Endothelial cell of umbilical vein (primary cell): Measurements from ENCODE around the gene FOXS1.

Experiments used
- EZH2 ChIP-seq: IDR thresholded peaks from 2 replicates; pipeline ENCODE4 v1.6.1; 2012; ENCODE audit warnings: borderline replicate concordance, low read depth, mild to moderate bottlenecking, moderate library complexity, low read length, inconsistent platforms; ENCODE audit not compliant: severe bottlenecking
- JUN ChIP-seq: IDR thresholded peaks from 2 replicates; pipeline ENCODE4 v1.6.1; 2011; ENCODE audit warnings: borderline replicate concordance, low read depth; ENCODE audit not compliant: insufficient read length, insufficient read depth
- MAX ChIP-seq: IDR thresholded peaks from 2 replicates; pipeline ENCODE4 v1.6.1; 2011; ENCODE audit not compliant: insufficient read depth, insufficient read length
- POLR2A ChIP-seq: IDR thresholded peaks from 2 replicates; pipeline ENCODE4 v1.6.1; 2012; ENCODE audit warnings: low read depth, mild to moderate bottlenecking, control low read depth, low read length
- POLR2AphosphoS5 ChIP-seq: IDR thresholded peaks from 2 replicates; pipeline ENCODE4 v1.6.1; 2012; ENCODE audit warnings: low read depth, mild to moderate bottlenecking, control low read depth, low read length, moderate library complexity; ENCODE audit not compliant: insufficient read depth
- TF ChIP-seq, protein P1 (sequence below), 2 donors: IDR thresholded peaks; 1 replicate in 1 of 2; 2 replicates in 1 of 2; pipeline ENCODE4 v1.5.1; 2011; ENCODE audit warnings: low read length in 2 of 2, mild to moderate bottlenecking in 2 of 2, moderate library complexity in 2 of 2, control low read depth in 1 of 2, inconsistent platforms in 1 of 2, low read depth in 1 of 2; ENCODE audit not compliant: insufficient read depth in 1 of 2; ENCODE audit errors: extremely low read depth in 1 of 2

DNA sequence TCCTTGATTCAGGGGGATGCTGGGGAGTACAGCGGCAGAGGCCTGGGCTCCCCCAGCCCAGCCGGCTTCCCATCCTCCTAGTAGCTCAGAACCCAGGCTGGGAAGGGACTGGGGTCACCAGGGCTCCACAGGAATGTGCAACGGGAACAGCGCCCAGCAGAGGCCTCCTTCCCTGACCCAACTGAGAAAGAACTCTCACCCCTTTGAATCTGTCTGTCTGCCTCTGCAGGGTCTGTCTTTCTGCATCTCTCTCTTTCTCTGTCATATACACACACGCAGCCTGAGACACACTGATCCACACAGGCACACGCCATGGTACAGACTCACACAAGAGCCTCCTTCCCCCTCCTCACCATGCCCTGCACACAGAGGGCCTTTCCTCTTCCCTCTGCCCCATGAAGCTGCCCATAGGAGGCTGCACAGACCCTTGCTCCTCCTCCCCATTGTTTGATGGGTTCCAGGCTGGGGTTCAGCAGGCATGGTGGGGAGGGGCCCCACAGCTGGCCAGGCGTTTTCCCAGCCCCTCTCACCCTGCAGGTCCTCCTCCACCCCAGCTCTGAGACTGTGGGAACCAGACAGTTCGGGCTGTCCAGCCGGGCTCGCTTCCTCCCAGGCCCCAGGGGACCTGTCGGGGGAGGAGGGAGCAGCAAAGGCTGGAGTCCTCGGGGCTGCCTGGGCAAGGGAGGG is 2.8 kb downstream of the FOXS1 start:
- TF ChIP-seq, protein P1, sequence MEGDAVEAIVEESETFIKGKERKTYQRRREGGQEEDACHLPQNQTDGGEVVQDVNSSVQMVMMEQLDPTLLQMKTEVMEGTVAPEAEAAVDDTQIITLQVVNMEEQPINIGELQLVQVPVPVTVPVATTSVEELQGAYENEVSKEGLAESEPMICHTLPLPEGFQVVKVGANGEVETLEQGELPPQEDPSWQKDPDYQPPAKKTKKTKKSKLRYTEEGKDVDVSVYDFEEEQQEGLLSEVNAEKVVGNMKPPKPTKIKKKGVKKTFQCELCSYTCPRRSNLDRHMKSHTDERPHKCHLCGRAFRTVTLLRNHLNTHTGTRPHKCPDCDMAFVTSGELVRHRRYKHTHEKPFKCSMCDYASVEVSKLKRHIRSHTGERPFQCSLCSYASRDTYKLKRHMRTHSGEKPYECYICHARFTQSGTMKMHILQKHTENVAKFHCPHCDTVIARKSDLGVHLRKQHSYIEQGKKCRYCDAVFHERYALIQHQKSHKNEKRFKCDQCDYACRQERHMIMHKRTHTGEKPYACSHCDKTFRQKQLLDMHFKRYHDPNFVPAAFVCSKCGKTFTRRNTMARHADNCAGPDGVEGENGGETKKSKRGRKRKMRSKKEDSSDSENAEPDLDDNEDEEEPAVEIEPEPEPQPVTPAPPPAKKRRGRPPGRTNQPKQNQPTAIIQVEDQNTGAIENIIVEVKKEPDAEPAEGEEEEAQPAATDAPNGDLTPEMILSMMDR (IDR thresholded peaks at IDR 0.05; ENCODE audit: extremely low read depth in 1 of 2, insufficient read depth in 1 of 2, low read depth in 1 of 2, low read length in 2 of 2): no peak
- no peak for TF ChIP-seq POLR2AphosphoS5
- no peak for TF ChIP-seq POLR2A
- no peak for TF ChIP-seq EZH2
- no peak for TF ChIP-seq MAX
- TF ChIP-seq JUN: no peak
